K562 treated with DMSO at 1 percent for 48 hours (cell line): Measurements from ENCODE around the gene PTPRD. TPM values are rescaled to one million over a fixed set of nuclear protein-coding genes. Genes with fewer than 3 reads are reported as not detected.

Experiments
- total RNA-seq: library from RNA; unstranded; fragments of 300-600 nt; gene quantifications from 2 replicates; pipeline ENCODE4 v1.2.3, GENCODE V29; 2022; ENCODE audit warnings: low replicate concordance; ENCODE audit errors: extremely low read depth

The PTPRD gene
- total RNA-seq = not detected in 2 replicates

GRCh38 chr9:10612641-10613398 is at the start of gene PTPRD:
TSS of gene PTPRD (minus strand) at chr9:10613002.

